Mesendoderm (in vitro differentiated cells): Measurements from ENCODE around the gene ECE1.

Source experiments
- DNase-seq: peaks from one replicate; pipeline ENCODE4 v3.0.0; 2013
- H2AK5ac ChIP-seq: 2 replicates; pipeline ENCODE4 v1.6.1; 2013; ENCODE audit warnings: low read length, inconsistent platforms
- H2BK120ac ChIP-seq: 2 replicates; pipeline ENCODE4 v1.6.1; 2013; ENCODE audit warnings: low read depth, mild to moderate bottlenecking, low read length, moderate library complexity, mixed read lengths
- H2BK15ac ChIP-seq: replicated peaks from 2 replicates; pipeline ENCODE4 v1.6.1; 2013; ENCODE audit warnings: low read depth, mild to moderate bottlenecking, moderate library complexity
- H2BK5ac ChIP-seq: 2 replicates; pipeline ENCODE4 v1.6.1; 2013; ENCODE audit warnings: low read length, inconsistent platforms
- H3K18ac ChIP-seq: 2 replicates; pipeline ENCODE4 v1.6.1; 2013; ENCODE audit warnings: mild to moderate bottlenecking, low read length, mixed read lengths
- H3K23ac ChIP-seq: one replicate; pipeline ENCODE4 v1.6.1; 2013; ENCODE audit warnings: low read length
- H3K27ac ChIP-seq: 2 replicates; pipeline ENCODE4 v1.5.1; 2013; ENCODE audit warnings: low read depth, mild to moderate bottlenecking, inconsistent platforms, low read length, moderate library complexity
- H3K27me3 ChIP-seq: 2 replicates; pipeline ENCODE4 v1.6.1; 2013; ENCODE audit warnings: low read length, control low read depth, mild to moderate bottlenecking, inconsistent platforms; ENCODE audit not compliant: insufficient read depth, poor library complexity
- H3K36me3 ChIP-seq: 2 replicates; pipeline ENCODE4 v1.6.1; 2013; ENCODE audit warnings: low read length, inconsistent platforms; ENCODE audit not compliant: control insufficient read depth, insufficient read depth
- H3K4ac ChIP-seq: one replicate; pipeline ENCODE4 v1.6.1; 2013; ENCODE audit warnings: low read depth, mild to moderate bottlenecking, low read length, moderate library complexity
- H3K4me1 ChIP-seq: 2 replicates; pipeline ENCODE4 v1.6.1; 2013; ENCODE audit warnings: low read depth, low read length, inconsistent platforms; ENCODE audit not compliant: control insufficient read depth
- H3K4me2 ChIP-seq: 2 replicates; pipeline ENCODE4 v1.6.1; 2013; ENCODE audit warnings: low read length
- H3K4me3 ChIP-seq: 2 replicates; pipeline ENCODE4 v1.5.1; 2013; ENCODE audit warnings: mild to moderate bottlenecking, low read length
- H3K56ac ChIP-seq: one replicate; pipeline ENCODE4 v1.6.1; 2013; ENCODE audit warnings: low read length
- H3K79me1 ChIP-seq: 2 replicates; pipeline ENCODE4 v1.6.1; 2013; ENCODE audit warnings: low read length, inconsistent platforms
- H3K79me2 ChIP-seq: 2 replicates; pipeline ENCODE4 v1.6.1; 2013; ENCODE audit warnings: mild to moderate bottlenecking, low read length; ENCODE audit not compliant: control insufficient read depth, insufficient read depth
- H3K9ac ChIP-seq: 2 replicates; pipeline ENCODE4 v1.6.1; 2013; ENCODE audit warnings: low read length, inconsistent platforms
- H4K5ac ChIP-seq: one replicate; pipeline ENCODE4 v1.6.1; 2013; ENCODE audit warnings: low read length
- H4K8ac ChIP-seq: one replicate; pipeline ENCODE4 v1.6.1; 2013; ENCODE audit warnings: low read depth, mild to moderate bottlenecking, control low read depth, low read length, moderate library complexity
- WGBS: extraction: QIAGEN DNeasy Blood & Tissue Kit; methylation state at CpG from one replicate; pipeline ENCODE4 v1.1.7; 2013; ENCODE audit warnings: low lambda C conversion rate, missing lambda C conversion rate; ENCODE audit not compliant: insufficient coverage; ENCODE audit errors: extremely low coverage; 5-methylcytosine and 5-hydroxymethylcytosine counted together

ECE1 gene

GRCh38 chr1:21318057-21318713, 27.9 kb upstream of the ECE1 start:
- H4K5ac ChIP-seq: no peak overlapping the region
- WGBS: no CpG with 5 or more reads among the region's 13 CpGs

GRCh38 chr1:21317690-21318043, 27.4 kb upstream of the ECE1 start:
- H3K4me2 ChIP-seq: no peak overlapping the region
- H3K27me3 ChIP-seq: no peaks in the 10 kb centered on the region
- no peak overlapping the region for H3K9ac ChIP-seq
- H3K79me1 ChIP-seq: peaks cover 7% of the 10 kb centered on the region
- H4K5ac ChIP-seq: no peak overlapping the region
- H2BK120ac ChIP-seq: no peak overlapping the region
- H3K23ac ChIP-seq: no peak overlapping the region
- WGBS: no CpG with 5 or more reads among the region's 9 CpGs
- no peaks in the 10 kb centered on the region for H3K79me2 ChIP-seq
- no peak overlapping the region for H3K27ac ChIP-seq
- no peak overlapping the region for H2AK5ac ChIP-seq
- H2BK5ac ChIP-seq: no peak overlapping the region
- no peak overlapping the region for H4K8ac ChIP-seq
- H3K4me3 ChIP-seq: no peak overlapping the region
- no peaks in the 10 kb centered on the region for H3K36me3 ChIP-seq
- peaks cover 29% of the 10 kb centered on the region for H3K4me1 ChIP-seq
- H3K18ac ChIP-seq: no peak overlapping the region
- H3K4ac ChIP-seq: no peak overlapping the region
- DNase-seq: no peak
- H2BK15ac ChIP-seq: no peak overlapping the region
- no peak overlapping the region for H3K56ac ChIP-seq

More at GRCh38 chr1:21318057-21318713, 27.9 kb upstream of the ECE1 start:
- Histone ChIP-seq H3K27ac (no peak overlapping the region), H2BK15ac (no peak overlapping the region), H3K4me2 (no peak overlapping the region), H4K8ac (no peak overlapping the region), H3K36me3 (no peaks in the 10 kb centered on the region), H3K56ac (peak overlapping the region; percentile 56), H3K23ac (no peak overlapping the region), H3K18ac (no peak overlapping the region), H3K79me1 (peaks cover 7% of the 10 kb centered on the region), H2BK5ac (no peak overlapping the region), H3K79me2 (no peaks in the 10 kb centered on the region), H3K4ac (no peak overlapping the region), H3K27me3 (no peaks in the 10 kb centered on the region), H3K9ac (peak overlapping the region; percentile 37), H3K4me3 (no peak overlapping the region), H2AK5ac (peak overlapping the region; percentile 20), H3K4me1 (peaks cover 33% of the 10 kb centered on the region), H2BK120ac (no peak overlapping the region)
- no peak for DNase-seq

DNA sequence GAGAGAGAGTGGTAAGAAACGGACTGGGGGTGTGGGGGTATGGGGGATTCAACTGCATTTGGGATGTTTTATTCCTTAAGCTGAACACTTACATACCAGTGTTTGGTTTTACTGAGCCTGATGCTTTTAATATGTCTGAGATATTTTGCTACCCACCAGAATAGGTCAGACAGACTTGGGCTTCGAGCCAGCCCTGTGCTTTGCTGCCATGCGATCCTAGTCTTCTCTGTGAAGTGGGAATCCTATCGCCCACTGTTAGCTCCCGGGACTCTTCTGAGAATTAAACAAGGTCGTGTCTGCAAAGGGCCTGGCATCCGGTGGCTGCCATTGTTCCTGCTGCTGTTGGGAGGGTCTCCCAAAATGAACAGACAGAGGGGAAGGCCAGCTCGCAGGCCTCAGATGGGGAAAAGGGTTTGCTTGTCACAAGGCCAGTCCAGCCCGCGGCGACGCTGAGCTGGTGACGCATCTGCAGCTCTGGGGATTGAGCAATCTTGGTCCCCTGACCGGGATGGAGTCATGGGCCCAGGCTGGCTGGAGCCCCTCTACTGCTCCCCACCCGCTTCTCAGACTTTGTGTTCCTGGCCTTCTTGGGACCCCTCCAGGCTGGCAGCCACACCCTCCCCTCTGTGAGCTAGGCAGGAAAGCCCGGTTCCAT, 26.9 kb upstream of the ECE1 start:
- no peak overlapping the region for H3K23ac ChIP-seq
- H4K8ac ChIP-seq: no peak overlapping the region
- H3K27ac ChIP-seq: no peak overlapping the region
- no peak overlapping the region for H3K4me2 ChIP-seq
- no peaks in the 10 kb centered on the region for H3K79me2 ChIP-seq
- H3K4me1 ChIP-seq: peaks cover 24% of the 10 kb centered on the region
- H2BK120ac ChIP-seq: no peak overlapping the region
- H2BK5ac ChIP-seq: no peak overlapping the region
- no peak overlapping the region for H3K9ac ChIP-seq
- H3K18ac ChIP-seq: no peak overlapping the region
- H3K4me3 ChIP-seq: no peak overlapping the region
- no peaks in the 10 kb centered on the region for H3K36me3 ChIP-seq
- H2AK5ac ChIP-seq: no peak overlapping the region
- H3K27me3 ChIP-seq: no peaks in the 10 kb centered on the region
- no CpG with 5 or more reads among the region's 16 CpGs for WGBS
- H3K79me1 ChIP-seq: peaks cover 5% of the 10 kb centered on the region
- H3K4ac ChIP-seq: no peak overlapping the region
- no peak for DNase-seq
- no peak overlapping the region for H2BK15ac ChIP-seq
- no peak overlapping the region for H3K56ac ChIP-seq
- no peak overlapping the region for H4K5ac ChIP-seq

DNA sequence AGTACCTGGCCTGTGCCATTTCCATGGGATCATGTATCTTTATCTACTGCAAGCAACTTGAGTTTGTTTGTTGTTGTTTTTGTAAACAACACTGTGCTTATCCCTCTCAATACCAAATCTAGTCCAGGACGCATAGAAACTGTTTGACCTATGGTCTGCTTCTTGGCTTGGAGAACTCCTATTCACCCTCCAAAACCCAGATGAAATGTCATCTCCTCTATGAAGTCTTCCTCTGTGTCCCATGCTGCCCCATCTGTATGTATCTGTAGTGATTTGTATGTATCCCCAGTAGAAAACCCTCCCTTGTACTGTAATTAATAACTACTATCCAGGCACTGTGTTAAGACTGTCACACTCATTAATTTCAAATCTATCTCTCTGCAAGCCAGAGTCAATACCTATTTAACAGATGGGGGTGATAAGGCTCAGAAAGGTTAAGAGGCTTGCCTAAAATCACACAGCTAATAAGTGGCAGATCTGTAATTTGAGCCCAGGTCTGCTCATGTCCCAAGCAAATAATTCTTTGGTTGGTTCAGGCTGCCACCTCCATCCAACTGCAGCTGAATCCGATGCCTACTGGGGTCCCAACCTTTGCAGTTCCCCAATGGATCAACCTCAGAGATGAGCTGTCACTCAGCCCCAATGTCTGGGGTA, 24.6 kb upstream of the ECE1 start:
- H3K4me3 ChIP-seq: no peak overlapping the region
- H4K5ac ChIP-seq: no peak overlapping the region
- H3K4me2 ChIP-seq: no peak overlapping the region
- peak overlapping the region; percentile 17 for H3K56ac ChIP-seq
- no peak overlapping the region for H2BK15ac ChIP-seq
- DNase-seq: no peak
- H3K36me3 ChIP-seq: no peaks in the 10 kb centered on the region
- no peak overlapping the region for H3K27ac ChIP-seq
- peak overlapping the region; percentile 72 for H3K18ac ChIP-seq
- H2BK120ac ChIP-seq: no peak overlapping the region
- no peak overlapping the region for H2BK5ac ChIP-seq
- H2AK5ac ChIP-seq: peak overlapping the region; percentile 85
- no peaks in the 10 kb centered on the region for H3K79me2 ChIP-seq
- WGBS: no CpG with 5 or more reads among the region's 2 CpGs
- peaks cover 12% of the 10 kb centered on the region for H3K4me1 ChIP-seq
- no peak overlapping the region for H4K8ac ChIP-seq
- peak overlapping the region; percentile 15 for H3K9ac ChIP-seq
- no peak overlapping the region for H3K4ac ChIP-seq
- H3K79me1 ChIP-seq: no peaks in the 10 kb centered on the region
- H3K27me3 ChIP-seq: no peaks in the 10 kb centered on the region
- no peak overlapping the region for H3K23ac ChIP-seq

DNA sequence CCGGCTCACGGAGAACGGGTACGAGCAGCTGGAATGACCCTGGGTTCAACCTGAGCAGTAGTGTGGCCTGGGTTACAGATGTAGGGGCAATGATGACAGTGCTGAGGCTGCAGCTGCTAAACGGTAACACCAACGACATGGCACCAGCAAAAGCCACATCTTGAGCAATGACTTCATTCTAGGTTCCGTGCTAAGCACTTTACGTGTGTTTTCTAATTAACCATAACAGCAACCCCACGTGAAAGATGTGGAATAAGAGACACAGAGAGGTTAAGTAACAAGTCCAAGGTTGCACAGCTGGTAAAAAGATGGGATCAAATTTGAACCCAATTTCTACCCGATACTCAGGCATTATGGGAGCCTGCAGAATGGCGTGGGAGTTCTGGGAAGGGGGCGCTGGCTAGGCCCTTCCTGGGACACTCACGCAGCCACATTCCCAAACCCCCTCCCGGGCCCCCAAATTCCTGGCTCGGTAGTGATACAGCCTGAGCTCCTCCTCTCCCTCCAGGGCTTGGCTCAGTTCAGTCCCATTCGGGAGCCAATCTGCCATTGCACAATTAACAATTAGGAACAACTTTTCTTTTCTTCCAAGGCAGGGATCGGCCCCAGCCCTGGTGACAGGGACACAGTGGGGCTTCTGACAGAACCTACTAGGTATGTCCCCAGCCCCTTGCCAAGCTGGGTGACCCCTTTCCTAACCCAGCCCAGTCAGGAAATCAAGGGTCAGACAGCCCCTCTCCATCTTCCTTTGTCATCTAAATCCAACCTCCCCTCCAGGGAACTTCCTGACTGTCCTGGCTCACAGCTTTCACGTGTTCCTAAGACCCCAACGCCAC, 23.8 kb upstream of the ECE1 start:
- Histone ChIP-seq H2BK5ac (peak overlapping the region; percentile 29), H3K79me2 (no peaks in the 10 kb centered on the region), H3K9ac (no peak overlapping the region), H3K56ac (peak overlapping the region; percentile 56), H3K27me3 (no peaks in the 10 kb centered on the region), H2AK5ac (no peak overlapping the region), H2BK15ac (no peak overlapping the region), H4K5ac (no peak overlapping the region), H3K4me1 (peaks cover 8% of the 10 kb centered on the region), H2BK120ac (no peak overlapping the region), H4K8ac (no peak overlapping the region), H3K27ac (peak overlapping the region; percentile 17), H3K4ac (peak overlapping the region; percentile 61), H3K4me2 (no peak overlapping the region), H3K4me3 (no peak overlapping the region), H3K79me1 (no peaks in the 10 kb centered on the region), H3K23ac (no peak overlapping the region), H3K18ac (peak overlapping the region; percentile 72), H3K36me3 (no peaks in the 10 kb centered on the region)
- WGBS: no CpG with 5 or more reads among the region's 19 CpGs
- DNase-seq: no peak
